Epidermal melanocyte (primary cell): ENCODE results near the gene ELOVL6.
"Not testable (repeated sequence)": the region's sequence is repeated elsewhere in the genome, so short reads cannot be mapped to it uniquely, and the experiment has no call there.

Experiments used
- DNase-seq: peaks from one replicate; pipeline ENCODE4 v3.0.0; 2011; ENCODE audit warnings: low spot score; ENCODE audit not compliant: insufficient read length

ELOVL6 gene

GRCh38 chr4:110196871-110197528 is 1.4 kb downstream of the ELOVL6 start:
- no peak for DNase-seq

DNA sequence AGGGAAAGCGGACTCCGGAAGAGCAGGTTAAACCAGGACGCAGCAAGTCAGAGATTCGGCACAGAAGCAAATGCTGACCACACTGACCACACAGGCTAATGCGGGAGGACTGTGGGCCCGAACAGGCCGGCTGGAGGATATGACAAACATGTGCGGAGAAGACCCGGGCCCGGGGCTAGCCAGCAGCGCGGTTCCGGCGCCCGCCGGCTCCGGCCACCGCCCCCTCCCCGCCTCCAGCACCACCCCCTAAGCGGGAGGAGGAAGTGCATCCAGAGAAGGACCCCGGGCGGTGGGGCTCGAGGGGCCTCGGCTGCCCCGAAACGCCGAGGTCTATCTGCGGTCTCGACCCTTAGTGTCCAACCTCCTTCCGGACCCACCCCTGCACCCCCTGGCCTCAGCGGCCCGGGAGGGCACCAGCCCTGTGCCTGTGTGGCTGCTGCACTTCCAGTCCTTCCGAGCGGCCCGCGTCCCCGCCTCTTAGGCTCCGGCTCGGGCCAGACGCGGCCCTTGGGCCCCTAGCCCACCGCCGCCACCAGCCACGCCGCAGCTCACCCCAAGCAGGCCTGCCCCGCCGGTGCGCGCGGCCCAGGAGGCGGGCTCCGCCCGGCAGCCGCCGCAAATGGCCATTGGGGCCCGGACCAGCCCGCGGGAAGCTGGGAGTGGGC is 2.1 kb downstream of the ELOVL6 start:
- no peak for DNase-seq

DNA sequence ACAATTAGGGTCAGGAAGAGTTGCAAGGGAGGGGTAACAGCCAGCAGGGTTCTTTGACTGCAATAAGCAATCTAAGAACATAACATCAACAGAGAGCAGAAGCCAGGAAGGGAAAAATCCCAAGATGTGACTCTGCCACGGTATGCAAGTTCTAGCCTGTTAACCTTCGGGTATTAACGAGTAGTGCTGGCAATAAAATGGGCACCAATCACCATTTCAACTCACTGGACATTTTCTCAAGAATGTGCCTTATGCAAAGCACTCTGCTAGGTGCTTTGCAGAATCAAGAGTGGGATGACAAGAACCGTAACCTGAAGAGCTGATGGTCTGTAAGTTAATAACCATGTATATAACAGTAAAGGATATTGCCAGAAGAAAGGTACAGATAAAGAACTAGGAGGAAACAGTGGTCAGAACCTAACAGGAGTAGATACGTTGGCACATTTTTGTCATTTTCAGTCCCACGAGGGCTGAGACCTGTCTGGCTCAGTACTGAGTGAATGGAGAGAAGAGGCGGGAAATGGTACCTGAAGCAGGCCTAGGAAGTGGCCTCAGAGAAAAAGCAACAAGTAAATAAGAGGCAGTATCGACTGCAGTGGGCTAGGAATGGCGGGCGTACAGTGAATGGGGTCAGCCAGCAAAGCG is 2.7 kb downstream of the ELOVL6 start:
- no peak for DNase-seq

DNA sequence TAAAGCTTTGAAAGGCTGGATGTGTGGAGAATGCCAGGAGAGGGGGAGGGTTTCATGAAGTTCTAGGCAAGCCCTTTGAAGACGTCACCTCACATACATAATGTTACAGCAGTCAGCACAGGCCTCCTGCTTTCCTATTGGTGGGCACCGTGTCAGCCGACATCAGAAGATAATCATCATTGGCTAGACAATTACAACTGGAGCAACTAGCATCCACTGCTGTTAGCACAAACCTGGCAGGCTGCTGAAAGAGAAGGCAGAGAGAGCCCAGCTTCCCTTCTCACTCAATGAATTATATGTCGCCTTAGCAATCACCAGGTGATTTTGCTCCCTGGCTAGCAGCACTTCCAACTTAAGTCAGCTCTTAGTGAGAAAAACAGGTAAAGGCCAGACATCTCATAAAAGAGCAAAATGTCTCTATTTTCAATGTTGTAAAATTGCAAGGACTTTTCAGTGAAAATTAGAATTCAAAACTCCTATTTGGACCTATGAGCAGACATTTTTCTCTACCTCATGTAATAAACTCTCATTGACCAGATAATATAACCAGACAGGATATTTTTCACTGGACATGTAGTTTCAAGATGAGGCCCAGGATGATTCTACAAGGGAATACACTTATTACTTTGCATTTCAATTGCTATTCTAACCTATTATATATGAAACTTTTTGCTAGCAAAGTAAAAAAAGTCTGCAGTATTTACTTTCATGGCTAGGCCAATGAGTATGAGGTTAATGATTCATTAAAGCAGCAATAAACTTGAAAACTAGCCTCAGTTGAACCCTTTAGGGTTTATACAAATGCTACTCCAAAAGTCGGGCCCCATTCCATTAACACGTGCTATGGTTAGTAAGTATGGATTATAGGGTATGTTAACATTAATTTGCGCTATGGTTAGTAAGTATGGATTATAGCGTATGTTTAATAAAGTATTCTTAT is 4.3 kb downstream of the ELOVL6 start:
- peak; percentile 93 for DNase-seq

DNA sequence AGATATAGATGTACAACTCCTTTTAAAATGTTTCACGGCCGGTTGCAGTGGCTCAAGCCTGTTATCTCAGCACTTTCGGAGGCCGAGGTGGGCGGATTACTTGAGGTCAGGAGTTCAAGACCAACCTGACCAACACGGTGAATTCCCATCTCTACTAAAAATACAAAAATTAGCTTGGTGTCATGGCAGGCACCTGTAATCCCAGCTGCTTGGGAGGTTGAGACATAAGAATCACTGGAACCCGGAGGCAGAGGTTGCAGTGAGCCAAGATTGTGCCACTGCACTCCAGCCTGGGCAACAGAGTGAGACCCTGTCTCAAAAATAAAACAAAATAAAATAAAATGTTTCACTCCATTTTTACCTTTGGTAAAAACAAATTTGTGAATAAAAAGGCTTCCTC is 5.1 kb downstream of the ELOVL6 start:
- not testable (repeated sequence) for DNase-seq

DNA sequence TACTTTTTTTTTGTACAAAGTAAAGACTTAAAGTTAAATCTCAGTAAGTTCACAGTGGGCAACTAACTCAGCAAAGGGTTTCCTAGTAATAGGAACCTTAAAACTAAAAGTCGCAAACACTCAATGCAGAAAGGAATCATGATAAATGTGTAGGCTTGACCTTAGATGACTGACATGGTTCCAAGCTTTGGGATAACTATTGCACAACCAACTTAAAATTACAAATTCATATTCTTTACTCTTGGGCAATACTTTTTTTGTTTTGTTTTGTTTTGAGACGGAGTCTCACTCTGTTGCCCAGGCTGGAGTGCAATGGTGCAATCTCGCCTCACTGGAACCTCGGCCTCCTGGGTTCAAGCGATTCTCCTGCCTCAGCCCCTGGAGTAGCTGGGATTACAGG is 8.2 kb downstream of the ELOVL6 start:
- no peak for DNase-seq

- DNase-seq, result no peak
Measured at GRCh38 chr4:110188113-110188512, 10.3 kb downstream of the ELOVL6 start.

DNA sequence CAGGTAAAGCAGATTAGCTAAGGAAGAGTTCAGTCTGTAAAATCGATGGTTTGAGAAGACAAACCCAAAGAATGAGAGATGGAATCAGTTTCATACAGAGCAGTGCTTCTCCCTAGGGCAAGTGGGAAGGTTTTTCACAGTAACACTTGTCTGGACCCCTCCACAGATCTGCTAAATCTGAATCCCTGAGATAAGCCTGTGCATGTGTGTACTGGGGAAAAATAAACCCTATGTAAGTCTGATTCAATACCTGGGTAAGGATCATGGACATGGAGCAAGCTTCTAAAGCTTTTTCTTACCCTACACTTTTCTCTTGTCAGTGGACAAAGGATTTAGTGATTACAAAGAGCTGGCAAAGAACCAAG is 13.6 kb downstream of the ELOVL6 start:
- no peak for DNase-seq

- no peak for DNase-seq
Measured at GRCh38 chr4:110184140-110184790, 14.2 kb downstream of the ELOVL6 start.

GRCh38 chr4:110183643-110184042 is 14.8 kb downstream of the ELOVL6 start:
- no peak for DNase-seq

GRCh38 chr4:110183058-110183457 is 15.4 kb downstream of the ELOVL6 start:
- no peak for DNase-seq

DNA sequence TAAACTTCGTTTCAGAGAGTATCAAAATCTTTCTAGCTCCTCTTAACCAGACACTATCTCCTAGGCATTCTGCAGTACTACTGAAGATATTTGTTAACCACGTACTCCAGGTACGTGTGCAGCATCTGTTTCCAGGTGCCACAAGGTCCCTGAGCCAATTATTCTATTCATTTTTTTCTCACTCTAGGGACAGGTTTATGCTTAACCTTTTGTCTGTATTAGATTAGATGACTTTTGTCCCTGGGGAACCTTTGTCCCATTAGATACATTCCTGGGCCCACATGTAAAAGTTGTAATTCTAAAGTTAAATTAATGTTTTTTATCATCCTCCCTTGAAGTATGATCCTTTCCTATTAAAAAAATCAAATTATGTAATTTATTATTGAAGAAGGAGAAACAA is 16.5 kb downstream of the ELOVL6 start:
- DNase-seq, result no peak

DNA sequence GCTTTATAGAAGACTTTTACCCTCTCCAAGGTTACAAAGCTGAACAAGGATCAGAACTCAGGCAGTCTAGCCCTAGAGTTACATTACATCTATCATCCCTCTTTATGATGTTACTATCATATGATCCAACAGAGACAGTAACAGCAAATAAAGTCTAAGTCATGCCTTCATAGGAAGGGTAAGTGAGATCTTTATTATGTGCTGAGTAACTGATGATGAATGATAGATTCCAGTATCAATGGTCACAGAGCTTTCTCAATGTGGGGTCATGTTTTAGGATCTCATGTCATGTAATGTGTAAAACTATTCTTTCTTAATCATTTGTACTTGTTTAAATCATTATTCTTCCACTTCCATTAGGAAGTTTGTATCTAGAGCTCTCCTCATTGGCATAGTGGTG is 22.8 kb downstream of the ELOVL6 start:
- DNase-seq, result no peak

DNA sequence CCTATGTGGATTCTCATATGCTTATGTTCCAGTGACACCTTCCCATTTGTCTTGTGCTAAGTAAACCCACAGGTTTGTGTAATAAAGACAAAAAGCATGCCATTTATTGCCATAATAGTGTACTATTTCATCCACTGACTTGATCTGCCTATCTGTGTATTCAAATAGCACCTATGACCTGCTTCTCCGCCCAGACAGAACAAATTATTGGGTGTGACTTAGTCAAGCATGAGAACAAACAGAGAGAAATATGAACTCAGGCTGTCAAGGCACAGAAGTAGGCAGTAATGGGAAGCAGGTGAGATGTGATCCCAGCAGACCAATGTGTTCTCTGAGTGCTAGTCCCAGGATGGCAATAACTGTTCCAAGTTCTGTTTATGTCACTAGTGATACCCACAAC is 25.4 kb downstream of the ELOVL6 start:
- DNase-seq, result no peak

DNA sequence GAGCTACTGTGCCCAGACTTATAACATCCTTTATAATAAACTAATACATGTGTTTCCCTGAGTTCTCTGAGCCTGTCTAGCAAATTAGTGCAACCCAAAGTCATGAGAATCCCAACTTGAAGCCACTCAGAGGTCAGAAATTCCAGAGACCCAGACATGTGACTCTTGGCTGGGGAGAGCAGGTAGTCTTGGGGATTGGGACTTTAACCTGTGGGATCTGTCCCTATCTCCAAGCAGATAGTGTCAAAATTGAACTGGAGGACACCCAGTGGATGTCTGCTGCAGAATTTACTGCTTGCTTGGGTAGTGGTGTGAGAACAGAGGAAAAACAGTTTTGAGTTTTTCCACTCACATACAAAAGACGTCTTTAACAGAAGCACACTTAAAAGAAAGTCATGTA is 26.4 kb downstream of the ELOVL6 start:
- no peak for DNase-seq

GRCh38 chr4:110170861-110171260 is 27.6 kb downstream of the ELOVL6 start:
- DNase-seq, result no peak

GRCh38 chr4:110165382-110166286 is 32.8 kb downstream of the ELOVL6 start:
- no peak for DNase-seq

GRCh38 chr4:110164856-110165255 is 33.6 kb downstream of the ELOVL6 start:
- no peak for DNase-seq

DNA sequence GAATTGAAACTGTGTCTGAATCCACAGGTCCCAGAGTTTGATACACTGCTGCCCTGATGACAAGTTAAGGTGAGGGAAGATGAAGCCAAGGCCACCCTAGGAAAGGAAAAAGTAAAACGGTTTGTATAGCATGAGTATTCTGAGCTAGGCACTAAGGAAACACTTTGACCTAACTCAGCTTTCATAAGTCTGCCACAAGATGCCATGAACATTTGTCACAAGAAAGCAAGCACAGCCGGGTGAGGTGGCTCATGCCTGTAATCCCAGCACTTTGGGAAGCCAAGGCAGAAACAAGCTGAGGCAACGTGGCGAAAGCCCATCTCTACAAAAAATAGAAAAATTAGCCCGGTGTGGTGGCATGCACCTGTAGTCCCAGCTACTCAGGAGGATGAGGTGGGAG is 34.2 kb downstream of the ELOVL6 start:
- no peak for DNase-seq
